Right cardiac atrium (tissue), 5 donors: ENCODE results near the gene SCAP. TPM values are rescaled to one million over a fixed set of nuclear protein-coding genes. Genes with fewer than 3 reads are reported as not detected.
"Not testable (repeated sequence)": the region's sequence is repeated elsewhere in the genome, so short reads cannot be mapped to it uniquely, and the experiment has no call there.

Source experiments
- ATAC-seq, 2 donors: fragments of 200-7000 bp; cut with Tn5 transposase; one replicate each; pipeline versions ENCODE4 v1.8.0 to v1.9.1; 2020; ENCODE audit warnings: moderate library complexity in 2 of 2, mild to moderate bottlenecking in 1 of 2
- DNase-seq, 3 donors: peaks; one replicate each; pipeline ENCODE4 v3.0.0-alpha.2; 2020
- H3K27ac ChIP-seq: one replicate; pipeline ENCODE4 v1.5.1; 2013; ENCODE audit warnings: mild to moderate bottlenecking, low read length, control low read depth, moderate library complexity
- H3K27me3 ChIP-seq: one replicate; pipeline ENCODE4 v1.6.1; 2013; ENCODE audit not compliant: control insufficient read depth, insufficient read depth
- H3K4me1 ChIP-seq: one replicate; pipeline ENCODE4 v1.6.1; 2013; ENCODE audit warnings: low read length; ENCODE audit not compliant: control insufficient read depth, insufficient read depth
- H3K4me3 ChIP-seq: one replicate; pipeline ENCODE4 v1.5.1; 2013; ENCODE audit warnings: low read length, control low read depth
- H3K9me3 ChIP-seq: one replicate; pipeline ENCODE4 v1.6.1; 2013; ENCODE audit warnings: low read length; ENCODE audit not compliant: control insufficient read depth
- WGBS: extraction: QIAGEN DNeasy Blood & Tissue Kit; methylation state at CpG from one replicate; pipeline ENCODE4 v1.1.7; 2013; 5-methylcytosine and 5-hydroxymethylcytosine counted together
- intact Hi-C, 4 donors: fragments of 100-400 bp; cut with DNase I; formaldehyde crosslinking; loops; one replicate each; pipeline versions ENCODE4 v1.11.0 to v1.14.0; 2022 to 2023
- polyA plus RNA-seq: library from polyadenylated mRNA; stranded (reverse); fragments of 200-250 nt; gene quantifications from one replicate; pipeline ENCODE4 v1.2.3, GENCODE V29; 2013
- total RNA-seq, 4 donors: library from RNA; stranded (reverse); fragmentation: NEBNext Ultra II Directional; extraction: Animal tissue kit (Norgen Biotek cat#: 25700); gene quantifications; one replicate each; pipeline ENCODE4 v1.2.1, GENCODE V29; 2021
- donor health status: healthy with polysubstance abuse.
- donor health status: DM: no; HTN: yes; CAD: no.
- donor health status: DM: no; HTN: no; CAD: no.
- donor health status: DM: no; HTN: yes; CAD: no; lungs with severe emphysema.
- donor health status: DM: yes; HTN: yes; CAD: no.

Gene SCAP
- total and polyA plus RNA-seq, 5 donors = 31.1 to 46.6 (median 41.7) TPM

- ATAC-seq, intact Hi-C loops, H3K9me3 ChIP-seq, H3K27ac ChIP-seq, DNase-seq, H3K4me1 ChIP-seq, H3K4me3 ChIP-seq, H3K27me3 ChIP-seq: not testable (repeated sequence)
- 85% methylated on average over 9 of the region's 9 CpGs for WGBS
Observed at GRCh38 chr3:47459534-47460085, 16.1 kb downstream of the SCAP start.

GRCh38 chr3:47456984-47457383 is 18.8 kb downstream of the SCAP start:
- H3K27me3 ChIP-seq = no peaks in the 10 kb centered on the region
- intact Hi-C loops = no loop called here

GRCh38 chr3:47455806-47456452 is 19.8 kb downstream of the SCAP start:
- H3K4me1 ChIP-seq = peaks cover 6% of the 10 kb centered on the region
- H3K4me3 ChIP-seq = no peak overlapping the region
- 89% methylated on average over 3 of the region's 3 CpGs for WGBS
- ATAC-seq = no peak
- no peaks in the 10 kb centered on the region for H3K9me3 ChIP-seq
- no peak for DNase-seq
- no peak overlapping the region for H3K27ac ChIP-seq
- intact Hi-C loops = no loop called here
- H3K27me3 ChIP-seq = no peaks in the 10 kb centered on the region

More at GRCh38 chr3:47456984-47457383, 18.8 kb downstream of the SCAP start:
- Histone ChIP-seq H3K27ac (no peak overlapping the region), H3K9me3 (no peaks in the 10 kb centered on the region), H3K4me1 (peaks cover 4% of the 10 kb centered on the region), H3K4me3 (no peak overlapping the region)
- DNase-seq = no peak
- ATAC-seq = no peak

- DNase-seq = no peak
- ATAC-seq = no peak
- intact Hi-C loops = no loop called here
- no peaks in the 10 kb centered on the region for H3K9me3 ChIP-seq
- H3K4me1 ChIP-seq = peaks cover 3% of the 10 kb centered on the region
- H3K4me3 ChIP-seq = no peak overlapping the region
- H3K27me3 ChIP-seq = no peaks in the 10 kb centered on the region
- WGBS = 98% methylated on average over 4 of the region's 4 CpGs
- no peak overlapping the region for H3K27ac ChIP-seq
Observed at GRCh38 chr3:47452453-47453215, 23.1 kb downstream of the SCAP start.

- DNase-seq (no peak), ATAC-seq (no peak)
- intact Hi-C loops = no loop called here
- H3K4me3 ChIP-seq = no peak overlapping the region
- H3K27me3 ChIP-seq = no peaks in the 10 kb centered on the region
- peaks cover 5% of the 10 kb centered on the region for H3K4me1 ChIP-seq
- H3K27ac ChIP-seq = no peak overlapping the region
- 93% methylated on average over 5 of the region's 5 CpGs for WGBS
- H3K9me3 ChIP-seq = no peaks in the 10 kb centered on the region
Observed at GRCh38 chr3:47444103-47444502, 31.6 kb downstream of the SCAP start.

GRCh38 chr3:47443611-47443995 is 32.1 kb downstream of the SCAP start:
- WGBS = 75% methylated on average over 5 of the region's 5 CpGs
- H3K27me3 ChIP-seq = no peaks in the 10 kb centered on the region
- no peak overlapping the region for H3K4me3 ChIP-seq
- intact Hi-C loops = no loop called here
- H3K9me3 ChIP-seq = no peaks in the 10 kb centered on the region
- H3K27ac ChIP-seq = peak overlapping the region; percentile 72
- ATAC-seq (peak; percentile 25 to 34), DNase-seq (no peak)
- peaks cover 5% of the 10 kb centered on the region for H3K4me1 ChIP-seq

GRCh38 chr3:47441796-47442551 is 33.8 kb downstream of the SCAP start:
- Histone ChIP-seq H3K4me3 (no peak overlapping the region), H3K4me1 (peaks cover 5% of the 10 kb centered on the region), H3K27me3 (no peaks in the 10 kb centered on the region), H3K27ac (peak overlapping the region; percentile 30), H3K9me3 (no peaks in the 10 kb centered on the region)
- DNase-seq (no peak), ATAC-seq (no peak)
- 76% methylated on average over 4 of the region's 4 CpGs for WGBS
- intact Hi-C loops = no loop called here

GRCh38 chr3:47440131-47440530 is 35.6 kb downstream of the SCAP start:
- H3K27ac ChIP-seq = no peak overlapping the region
- intact Hi-C loops = no loop called here

GRCh38 chr3:47436180-47436579 is 39.6 kb downstream of the SCAP start:
- Histone ChIP-seq H3K27ac (no peak overlapping the region), H3K9me3 (no peaks in the 10 kb centered on the region), H3K4me3 (no peak overlapping the region), H3K27me3 (no peaks in the 10 kb centered on the region), H3K4me1 (no peaks in the 10 kb centered on the region)
- intact Hi-C loops = no loop called here
- DNase-seq = no peak
- 97% methylated on average over 5 of the region's 5 CpGs for WGBS
- no peak for ATAC-seq

More at GRCh38 chr3:47440131-47440530, 35.6 kb downstream of the SCAP start:
- H3K27me3 ChIP-seq = no peaks in the 10 kb centered on the region
- ATAC-seq (no peak), DNase-seq (no peak)
- H3K9me3 ChIP-seq = no peaks in the 10 kb centered on the region
- H3K4me3 ChIP-seq = no peak overlapping the region
- peaks cover 5% of the 10 kb centered on the region for H3K4me1 ChIP-seq

GRCh38 chr3:47434849-47435248 is 40.9 kb downstream of the SCAP start:
- intact Hi-C loops = no loop called here
- WGBS = 95% methylated on average over 4 of the region's 4 CpGs
- ATAC-seq (peak; percentile 23 to 42), DNase-seq (no peak)
- Histone ChIP-seq H3K9me3 (no peaks in the 10 kb centered on the region), H3K4me1 (no peaks in the 10 kb centered on the region), H3K27ac (no peak overlapping the region), H3K4me3 (no peak overlapping the region), H3K27me3 (no peaks in the 10 kb centered on the region)

GRCh38 chr3:47433796-47434195 is 41.9 kb downstream of the SCAP start:
- WGBS = 96% methylated on average over 3 of the region's 3 CpGs
- intact Hi-C loops = no loop called here
- Histone ChIP-seq H3K9me3 (no peaks in the 10 kb centered on the region), H3K4me3 (no peak overlapping the region), H3K4me1 (no peaks in the 10 kb centered on the region), H3K27ac (no peak overlapping the region), H3K27me3 (no peaks in the 10 kb centered on the region)
- ATAC-seq (no peak), DNase-seq (no peak)
